Gastrocnemius medialis (tissue), 4 donors: Measurements from ENCODE around the gene CD52.

ENCODE experiments used
- POLR2A ChIP-seq, 2 donors: fragments of 450-650 bp; IDR thresholded peaks; one replicate each; pipeline ENCODE4 v1.6.1; 2017; ENCODE audit warnings: antibody characterized with exemption in 2 of 2, mild to moderate bottlenecking in 2 of 2, moderate library complexity in 2 of 2
- TF ChIP-seq, protein P1 (sequence below), 5 experiments: fragments of 450-650 bp in 3 of 5; fragments of 200-600 bp in 2 of 5; sonication (generic) in 2 of 5; IDR thresholded peaks in 4 of 5; conservative IDR thresholded peaks in 1 of 5; 1 replicate in 4 of 5; 2 replicates in 1 of 5; pipeline ENCODE4 v1.5.1; 2016 to 2019; ENCODE audit warnings: antibody characterized with exemption in 5 of 5, mild to moderate bottlenecking in 3 of 5, moderate library complexity in 3 of 5

- TF ChIP-seq, protein P1, sequence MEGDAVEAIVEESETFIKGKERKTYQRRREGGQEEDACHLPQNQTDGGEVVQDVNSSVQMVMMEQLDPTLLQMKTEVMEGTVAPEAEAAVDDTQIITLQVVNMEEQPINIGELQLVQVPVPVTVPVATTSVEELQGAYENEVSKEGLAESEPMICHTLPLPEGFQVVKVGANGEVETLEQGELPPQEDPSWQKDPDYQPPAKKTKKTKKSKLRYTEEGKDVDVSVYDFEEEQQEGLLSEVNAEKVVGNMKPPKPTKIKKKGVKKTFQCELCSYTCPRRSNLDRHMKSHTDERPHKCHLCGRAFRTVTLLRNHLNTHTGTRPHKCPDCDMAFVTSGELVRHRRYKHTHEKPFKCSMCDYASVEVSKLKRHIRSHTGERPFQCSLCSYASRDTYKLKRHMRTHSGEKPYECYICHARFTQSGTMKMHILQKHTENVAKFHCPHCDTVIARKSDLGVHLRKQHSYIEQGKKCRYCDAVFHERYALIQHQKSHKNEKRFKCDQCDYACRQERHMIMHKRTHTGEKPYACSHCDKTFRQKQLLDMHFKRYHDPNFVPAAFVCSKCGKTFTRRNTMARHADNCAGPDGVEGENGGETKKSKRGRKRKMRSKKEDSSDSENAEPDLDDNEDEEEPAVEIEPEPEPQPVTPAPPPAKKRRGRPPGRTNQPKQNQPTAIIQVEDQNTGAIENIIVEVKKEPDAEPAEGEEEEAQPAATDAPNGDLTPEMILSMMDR (IDR thresholded peaks at IDR 0.05 in 4 of 5, conservative IDR thresholded peaks at IDR 0.05 in 1 of 5): no peak
- TF ChIP-seq POLR2A (IDR thresholded peaks at IDR 0.05): no peak
Measured at GRCh38 chr1:26337206-26337535, 19.4 kb downstream of the CD52 start.
